DOHH2 (cell line): ENCODE results near the gene BTBD6.

ENCODE experiments used
- H3F3A ChIP-seq: fragments of 200-600 bp; sonication (generic), shearing (Covaris generic); 2 replicates; pipeline ENCODE4 v1.6.0; 2016; ENCODE audit warnings: antibody characterized with exemption, mild to moderate bottlenecking; ENCODE audit not compliant: control insufficient read depth, insufficient read depth
- H3K27ac ChIP-seq: fragments of 200-600 bp; sonication (generic); 2 replicates; pipeline ENCODE4 v1.5.1; 2014; ENCODE audit warnings: low read depth, mild to moderate bottlenecking, low read length, moderate library complexity
- H3K27me3 ChIP-seq: fragments of 200-600 bp; sonication (generic); 2 replicates; pipeline ENCODE4 v1.6.1; 2014; ENCODE audit warnings: mild to moderate bottlenecking, low read length, mixed read lengths; ENCODE audit not compliant: control insufficient read depth
- H3K36me3 ChIP-seq: fragments of 200-600 bp; sonication (generic); 2 replicates; pipeline ENCODE4 v1.6.1; 2014; ENCODE audit warnings: mild to moderate bottlenecking, low read length, moderate library complexity, mixed read lengths; ENCODE audit not compliant: control insufficient read depth
- H3K4me1 ChIP-seq: fragments of 200-600 bp; sonication (generic); 2 replicates; pipeline ENCODE4 v1.6.1; 2014; ENCODE audit warnings: mild to moderate bottlenecking, low read length, mixed read lengths; ENCODE audit not compliant: control insufficient read depth
- H3K4me2 ChIP-seq: fragments of 200-600 bp; sonication (generic); 2 replicates; pipeline ENCODE4 v1.6.0; 2014; ENCODE audit warnings: mild to moderate bottlenecking, low read length, moderate library complexity
- H3K4me3 ChIP-seq: fragments of 200-600 bp; sonication (generic); 2 replicates; pipeline ENCODE4 v1.5.1; 2014; ENCODE audit warnings: mild to moderate bottlenecking, low read length, mixed read lengths
- H3K79me2 ChIP-seq: fragments of 200-600 bp; sonication (generic); 2 replicates; pipeline ENCODE4 v1.6.1; 2014; ENCODE audit warnings: mild to moderate bottlenecking, low read length, mixed read lengths; ENCODE audit not compliant: control insufficient read depth
- H3K9me2 ChIP-seq: fragments of 200-600 bp; sonication (generic); replicated peaks from 2 replicates; pipeline ENCODE4 v1.6.1; 2014; ENCODE audit warnings: mild to moderate bottlenecking, low read length, mixed read lengths; ENCODE audit not compliant: control insufficient read depth
- H3K9me3 ChIP-seq: fragments of 200-600 bp; sonication (generic); 2 replicates; pipeline ENCODE4 v1.6.1; 2014; ENCODE audit warnings: antibody characterized with exemption, low read length, mixed read lengths; ENCODE audit not compliant: control insufficient read depth, insufficient read depth
- H4K20me1 ChIP-seq: fragments of 200-600 bp; sonication (generic); 2 replicates; pipeline ENCODE4 v1.6.0; 2014; ENCODE audit warnings: low read depth, mild to moderate bottlenecking, antibody characterized with exemption, low read length, moderate library complexity; ENCODE audit not compliant: control insufficient read depth, insufficient read depth
- EZH2phosphoT487 ChIP-seq: fragments of 200-600 bp; sonication (generic); IDR thresholded peaks from 2 replicates; pipeline ENCODE4 v1.6.1; 2017; ENCODE audit warnings: borderline replicate concordance, mild to moderate bottlenecking, antibody characterized with exemption, low read length, moderate library complexity, mixed read lengths
- TF ChIP-seq, protein P1 (sequence below): fragments of 200-600 bp; sonication (generic); IDR thresholded peaks from one replicate; pipeline ENCODE4 v1.5.1; 2014; ENCODE audit warnings: antibody characterized with exemption, mild to moderate bottlenecking, low read depth, low read length; ENCODE audit not compliant: poor library complexity, severe bottlenecking

Gene BTBD6

DNA sequence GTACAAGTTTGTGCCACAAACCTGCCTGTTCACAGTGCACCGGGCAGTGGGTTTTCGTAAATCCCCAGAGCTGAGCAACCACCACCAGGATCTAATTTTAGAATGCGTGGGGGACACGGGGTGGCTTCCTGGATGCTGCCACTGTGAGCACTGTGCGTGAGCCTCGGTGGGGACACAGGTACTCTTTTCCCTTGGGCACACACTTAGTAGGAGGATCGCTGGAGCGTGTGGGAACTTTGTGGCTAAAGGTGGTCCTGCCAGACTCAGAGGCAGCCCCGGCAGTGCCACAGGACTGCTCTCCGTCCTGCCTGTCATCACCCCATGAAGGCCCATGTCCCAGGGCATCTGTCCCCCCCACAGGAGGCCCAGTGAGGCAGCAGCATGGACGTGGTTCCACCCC is 21.1 kb downstream of the BTBD6 start:
- Histone ChIP-seq H4K20me1 (no peaks in the 10 kb centered on the region), H3K4me3 (no peak overlapping the region), H3K27ac (no peak overlapping the region), H3K9me3 (no peaks in the 10 kb centered on the region), H3K36me3 (no peaks in the 10 kb centered on the region), H3K27me3 (no peaks in the 10 kb centered on the region), H3F3A (no peaks in the 10 kb centered on the region), H3K9me2 (no peaks in the 10 kb centered on the region), H3K79me2 (no peaks in the 10 kb centered on the region), H3K4me2 (no peak overlapping the region), H3K4me1 (no peaks in the 10 kb centered on the region)
- TF ChIP-seq, protein P1, sequence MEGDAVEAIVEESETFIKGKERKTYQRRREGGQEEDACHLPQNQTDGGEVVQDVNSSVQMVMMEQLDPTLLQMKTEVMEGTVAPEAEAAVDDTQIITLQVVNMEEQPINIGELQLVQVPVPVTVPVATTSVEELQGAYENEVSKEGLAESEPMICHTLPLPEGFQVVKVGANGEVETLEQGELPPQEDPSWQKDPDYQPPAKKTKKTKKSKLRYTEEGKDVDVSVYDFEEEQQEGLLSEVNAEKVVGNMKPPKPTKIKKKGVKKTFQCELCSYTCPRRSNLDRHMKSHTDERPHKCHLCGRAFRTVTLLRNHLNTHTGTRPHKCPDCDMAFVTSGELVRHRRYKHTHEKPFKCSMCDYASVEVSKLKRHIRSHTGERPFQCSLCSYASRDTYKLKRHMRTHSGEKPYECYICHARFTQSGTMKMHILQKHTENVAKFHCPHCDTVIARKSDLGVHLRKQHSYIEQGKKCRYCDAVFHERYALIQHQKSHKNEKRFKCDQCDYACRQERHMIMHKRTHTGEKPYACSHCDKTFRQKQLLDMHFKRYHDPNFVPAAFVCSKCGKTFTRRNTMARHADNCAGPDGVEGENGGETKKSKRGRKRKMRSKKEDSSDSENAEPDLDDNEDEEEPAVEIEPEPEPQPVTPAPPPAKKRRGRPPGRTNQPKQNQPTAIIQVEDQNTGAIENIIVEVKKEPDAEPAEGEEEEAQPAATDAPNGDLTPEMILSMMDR: no peak
- no peak for TF ChIP-seq EZH2phosphoT487

DNA sequence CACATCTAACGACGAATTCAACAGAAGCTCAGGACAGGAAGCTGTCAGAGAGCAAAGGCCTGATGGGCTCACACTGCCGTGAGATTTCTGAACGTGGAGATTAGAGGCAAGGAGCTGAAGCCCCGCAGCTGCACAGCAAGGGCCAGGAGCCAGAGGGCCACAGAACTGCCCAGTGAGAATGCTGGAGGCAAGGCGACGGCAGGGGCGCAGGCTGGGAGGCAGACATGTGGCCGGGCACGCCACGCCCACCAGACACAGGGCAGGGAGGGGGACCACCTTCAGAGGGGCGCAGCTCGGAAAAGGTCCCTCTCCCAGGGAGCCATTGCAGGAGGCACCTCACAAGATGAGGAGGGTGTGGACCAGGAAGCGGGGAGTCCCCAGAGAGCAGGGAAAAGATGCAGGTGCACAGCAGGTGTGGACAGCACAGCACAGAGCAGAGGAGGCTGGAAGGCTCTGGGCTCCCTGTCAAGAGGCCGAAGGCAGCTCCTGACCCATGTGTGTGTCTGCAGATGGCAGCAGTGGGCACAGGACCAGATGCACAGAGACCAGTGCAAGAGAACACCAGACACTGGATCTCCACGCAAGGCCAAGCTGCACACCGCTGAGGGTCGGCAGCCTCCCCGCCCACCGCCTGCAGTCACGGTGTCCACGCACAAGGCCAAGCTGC is 23.0 kb downstream of the BTBD6 start:
- H3K4me1 ChIP-seq: no peaks in the 10 kb centered on the region
- TF ChIP-seq, protein P1: no peak
- no peak for TF ChIP-seq EZH2phosphoT487
- no peaks in the 10 kb centered on the region for H3K27me3 ChIP-seq
- no peak overlapping the region for H3K27ac ChIP-seq
- H3K9me2 ChIP-seq: no peaks in the 10 kb centered on the region
- H3K4me3 ChIP-seq: no peak overlapping the region
- no peaks in the 10 kb centered on the region for H3K9me3 ChIP-seq
- H4K20me1 ChIP-seq: no peaks in the 10 kb centered on the region
- no peak overlapping the region for H3K4me2 ChIP-seq
- no peaks in the 10 kb centered on the region for H3K79me2 ChIP-seq
- H3F3A ChIP-seq: no peaks in the 10 kb centered on the region
- no peaks in the 10 kb centered on the region for H3K36me3 ChIP-seq

DNA sequence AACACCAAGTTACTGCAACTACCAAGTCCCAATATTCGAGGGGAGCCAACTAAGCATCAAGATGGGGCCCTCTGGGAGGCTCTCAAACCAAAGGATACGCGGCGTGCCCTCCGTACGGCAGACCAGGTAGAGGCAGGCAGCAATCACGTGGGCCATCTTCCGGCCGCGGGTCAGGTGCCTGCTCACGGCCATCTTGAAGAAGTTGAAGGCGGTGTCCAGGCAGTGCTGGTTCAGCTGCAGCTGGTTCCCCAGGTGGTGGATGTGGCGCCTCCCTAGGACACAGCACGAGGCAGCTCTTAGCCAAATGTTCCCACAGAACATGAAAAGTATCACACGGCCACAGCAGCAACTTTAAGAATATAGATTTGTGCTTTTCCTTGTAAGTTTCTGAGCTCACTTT is 24.3 kb downstream of the BTBD6 start:
- Histone ChIP-seq H3K27me3 (no peaks in the 10 kb centered on the region), H3K36me3 (no peaks in the 10 kb centered on the region), H3F3A (no peaks in the 10 kb centered on the region), H3K9me2 (no peaks in the 10 kb centered on the region), H3K4me1 (no peaks in the 10 kb centered on the region), H4K20me1 (no peaks in the 10 kb centered on the region), H3K9me3 (no peaks in the 10 kb centered on the region), H3K27ac (no peak overlapping the region), H3K4me3 (no peak overlapping the region), H3K79me2 (no peaks in the 10 kb centered on the region), H3K4me2 (no peak overlapping the region)
- TF ChIP-seq EZH2phosphoT487: no peak
- TF ChIP-seq, protein P1: no peak
